Effector memory CD4-positive, alpha-beta T cell (primary cell): ENCODE measurements around the gene EME1.

Experiments
- DNase-seq, 3 donors: peaks; one replicate each; pipeline ENCODE4 v3.0.0-alpha.2; 2020
- H3K27ac ChIP-seq: 2 replicates; pipeline ENCODE4 v1.7.0; 2013; ENCODE audit warnings: mild to moderate bottlenecking, low read length, moderate library complexity; ENCODE audit not compliant: insufficient read depth, poor library complexity, severe bottlenecking
- H3K27me3 ChIP-seq: replicated peaks from 2 replicates; pipeline ENCODE4 v1.7.0; 2013; ENCODE audit warnings: mild to moderate bottlenecking, low read length; ENCODE audit not compliant: insufficient read depth, control insufficient read depth, poor library complexity, severe bottlenecking
- H3K36me3 ChIP-seq: 2 replicates; pipeline ENCODE4 v1.7.0; 2013; ENCODE audit warnings: mild to moderate bottlenecking, low read length, moderate library complexity; ENCODE audit not compliant: control insufficient read depth, insufficient read depth
- H3K4me1 ChIP-seq: 2 replicates; pipeline ENCODE4 v1.7.0; 2013; ENCODE audit warnings: low read length, mild to moderate bottlenecking; ENCODE audit not compliant: control insufficient read depth, insufficient read depth, poor library complexity, severe bottlenecking
- H3K4me3 ChIP-seq: 2 replicates; pipeline ENCODE4 v1.7.0; 2013; ENCODE audit warnings: low read length, low read depth, mild to moderate bottlenecking; ENCODE audit not compliant: insufficient read depth, poor library complexity, severe bottlenecking
- H3K9me3 ChIP-seq: 2 replicates; pipeline ENCODE4 v1.7.0; 2013; ENCODE audit warnings: mild to moderate bottlenecking, low read length, moderate library complexity; ENCODE audit not compliant: control insufficient read depth

Gene EME1

GRCh38 chr17:50375858-50376538, 3.0 kb downstream of the EME1 start:
- Histone ChIP-seq H3K4me3 (no peak overlapping the region), H3K36me3 (no peaks in the 10 kb centered on the region), H3K9me3 (no peaks in the 10 kb centered on the region), H3K27ac (no peak overlapping the region), H3K4me1 (peaks cover 16% of the 10 kb centered on the region), H3K27me3 (no peaks in the 10 kb centered on the region)
- no peak for DNase-seq

GRCh38 chr17:50379351-50380132, 6.5 kb downstream of the EME1 start:
- H3K27me3 ChIP-seq: no peaks in the 10 kb centered on the region
- H3K9me3 ChIP-seq: no peaks in the 10 kb centered on the region
- DNase-seq: no peak
- H3K36me3 ChIP-seq: peaks cover 33% of the 10 kb centered on the region
- no peak overlapping the region for H3K4me3 ChIP-seq
- H3K27ac ChIP-seq: no peak overlapping the region
- H3K4me1 ChIP-seq: no peaks in the 10 kb centered on the region

DNA sequence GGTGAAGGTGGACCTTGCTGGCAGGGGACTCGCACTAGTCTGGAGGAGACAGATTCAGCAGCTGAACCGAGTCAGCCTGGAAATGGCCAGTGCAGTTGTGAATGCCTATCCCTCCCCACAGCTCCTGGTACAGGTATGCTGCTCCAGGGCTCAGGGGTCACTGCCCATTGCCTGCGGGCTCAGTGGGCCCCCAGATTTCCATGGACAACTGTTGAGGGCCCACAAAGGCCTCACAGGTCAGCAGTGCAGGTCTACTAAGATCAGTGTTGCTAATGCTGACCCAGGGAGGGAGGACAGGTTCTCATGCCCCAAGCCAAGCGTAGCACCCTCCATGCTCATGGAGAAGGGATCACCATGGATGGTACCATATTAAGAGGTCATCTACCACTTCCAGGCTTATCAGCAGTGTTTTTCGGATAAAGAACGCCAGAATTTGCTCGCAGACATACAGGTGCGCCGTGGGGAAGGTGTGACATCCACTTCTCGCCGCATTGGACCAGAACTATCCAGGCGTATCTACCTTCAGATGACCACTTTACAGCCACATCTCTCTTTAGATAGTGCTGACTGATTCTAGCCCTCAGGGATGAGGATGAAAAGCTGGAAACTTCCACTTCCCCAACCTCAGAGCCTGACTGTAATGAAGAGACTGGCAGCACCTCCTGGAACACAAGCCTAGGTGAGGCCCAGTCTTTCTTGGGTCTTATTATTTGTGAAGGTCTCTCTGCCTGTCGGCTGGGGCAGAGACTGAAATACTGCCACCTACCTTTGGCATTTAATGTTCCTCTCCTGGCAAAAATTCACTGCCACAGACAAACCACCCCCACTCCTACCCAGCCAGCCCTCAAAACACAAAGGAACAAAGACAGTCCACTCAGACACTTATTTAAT, 7.6 kb downstream of the EME1 start:
- no peak overlapping the region for H3K4me3 ChIP-seq

GRCh38 chr17:50381260-50381815, 8.3 kb downstream of the EME1 start:
- no peaks in the 10 kb centered on the region for H3K9me3 ChIP-seq
- DNase-seq: no peak
- no peaks in the 10 kb centered on the region for H3K4me1 ChIP-seq
- no peak overlapping the region for H3K4me3 ChIP-seq
- peaks cover 50% of the 10 kb centered on the region for H3K36me3 ChIP-seq
- no peak overlapping the region for H3K27ac ChIP-seq
- H3K27me3 ChIP-seq: no peaks in the 10 kb centered on the region

More for the DNA sequence above, 7.6 kb downstream of the EME1 start:
- H3K36me3 ChIP-seq: peaks cover 43% of the 10 kb centered on the region
- no peaks in the 10 kb centered on the region for H3K27me3 ChIP-seq
- DNase-seq: no peak
- H3K9me3 ChIP-seq: no peaks in the 10 kb centered on the region
- no peak overlapping the region for H3K27ac ChIP-seq
- no peaks in the 10 kb centered on the region for H3K4me1 ChIP-seq

GRCh38 chr17:50381920-50382319, 8.9 kb downstream of the EME1 start:
- H3K36me3 ChIP-seq: peaks cover 55% of the 10 kb centered on the region
- DNase-seq: no peak
- no peaks in the 10 kb centered on the region for H3K4me1 ChIP-seq
- no peak overlapping the region for H3K4me3 ChIP-seq
- H3K9me3 ChIP-seq: no peaks in the 10 kb centered on the region
- no peaks in the 10 kb centered on the region for H3K27me3 ChIP-seq
- no peak overlapping the region for H3K27ac ChIP-seq

DNA sequence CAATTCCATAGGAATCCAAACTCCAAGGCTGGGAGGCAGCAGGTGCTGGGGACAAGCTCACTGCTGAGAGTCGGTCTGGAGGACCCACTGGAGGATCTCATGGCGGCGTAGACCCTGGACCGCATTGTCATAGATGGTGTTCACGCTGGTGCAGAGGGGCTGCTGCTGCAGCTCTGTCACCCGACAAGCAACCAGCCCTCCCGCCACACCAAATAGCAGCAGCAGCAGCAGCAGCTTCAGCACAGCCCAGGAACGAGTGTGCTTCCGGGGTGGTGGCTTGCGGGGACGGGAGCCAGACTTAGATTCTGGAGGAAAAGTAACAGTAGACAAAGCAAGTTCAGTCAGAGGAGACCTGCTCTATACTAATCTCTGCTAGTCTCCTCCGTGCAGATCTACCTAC, 9.9 kb downstream of the EME1 start:
- Histone ChIP-seq H3K36me3 (peaks cover 65% of the 10 kb centered on the region), H3K4me3 (no peak overlapping the region), H3K27me3 (no peaks in the 10 kb centered on the region), H3K9me3 (no peaks in the 10 kb centered on the region), H3K4me1 (no peaks in the 10 kb centered on the region), H3K27ac (no peak overlapping the region)
- no peak for DNase-seq

DNA sequence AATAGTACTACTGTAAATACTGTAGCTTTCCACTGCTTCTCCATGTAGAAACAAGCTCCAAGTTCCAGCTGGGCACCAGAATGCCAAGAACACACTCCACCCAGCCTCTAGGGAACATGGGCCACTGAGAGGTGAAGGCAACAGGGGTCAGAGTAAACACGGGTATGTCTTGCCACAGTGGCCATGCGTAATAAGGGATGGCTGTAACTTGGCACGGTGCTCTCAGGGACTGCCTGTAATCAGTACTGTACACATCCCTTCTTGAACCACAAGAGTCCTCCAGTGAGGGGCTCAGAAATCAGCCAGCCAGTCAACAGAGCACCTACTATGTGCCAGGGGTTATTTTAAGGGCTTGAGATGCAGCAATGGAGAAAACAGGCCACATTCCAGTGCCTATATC, 13.5 kb downstream of the EME1 start:
- Histone ChIP-seq H3K4me3 (no peak overlapping the region), H3K27ac (no peak overlapping the region), H3K4me1 (no peaks in the 10 kb centered on the region), H3K9me3 (no peaks in the 10 kb centered on the region), H3K36me3 (peaks cover 93% of the 10 kb centered on the region), H3K27me3 (no peaks in the 10 kb centered on the region)
- no peak for DNase-seq

GRCh38 chr17:50388728-50389127, 15.7 kb downstream of the EME1 start:
- no peak for DNase-seq

DNA sequence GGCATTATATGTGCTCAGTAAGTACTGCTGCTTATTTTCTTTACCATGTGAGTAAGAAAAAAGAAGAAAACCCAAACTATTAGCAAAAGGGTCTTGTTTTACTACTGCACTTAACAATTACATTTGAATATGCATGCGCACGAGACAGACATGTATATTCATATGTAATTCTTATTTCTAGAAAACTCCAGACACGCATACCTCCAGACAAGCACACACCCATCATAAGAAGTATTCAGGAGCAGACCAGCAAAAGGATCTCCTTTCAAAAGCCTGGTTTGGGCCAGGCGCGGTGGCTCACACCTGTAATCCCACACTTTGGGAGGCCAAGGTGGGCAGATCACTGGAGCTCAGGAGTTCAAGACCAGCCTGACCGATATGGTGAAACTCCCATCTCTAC, 16.5 kb downstream of the EME1 start:
- Histone ChIP-seq H3K27ac (no peak overlapping the region), H3K9me3 (no peaks in the 10 kb centered on the region), H3K4me1 (no peaks in the 10 kb centered on the region), H3K4me3 (no peak overlapping the region), H3K27me3 (no peaks in the 10 kb centered on the region), H3K36me3 (peaks cover 93% of the 10 kb centered on the region)
- no peak for DNase-seq

More at GRCh38 chr17:50388728-50389127, 15.7 kb downstream of the EME1 start:
- H3K27me3 ChIP-seq: no peaks in the 10 kb centered on the region
- H3K4me1 ChIP-seq: no peaks in the 10 kb centered on the region
- H3K36me3 ChIP-seq: peaks cover 93% of the 10 kb centered on the region
- no peak overlapping the region for H3K4me3 ChIP-seq
- no peaks in the 10 kb centered on the region for H3K9me3 ChIP-seq
- no peak overlapping the region for H3K27ac ChIP-seq
